Measurements from ENCODE around the gene SLC12A2.

DNA sequence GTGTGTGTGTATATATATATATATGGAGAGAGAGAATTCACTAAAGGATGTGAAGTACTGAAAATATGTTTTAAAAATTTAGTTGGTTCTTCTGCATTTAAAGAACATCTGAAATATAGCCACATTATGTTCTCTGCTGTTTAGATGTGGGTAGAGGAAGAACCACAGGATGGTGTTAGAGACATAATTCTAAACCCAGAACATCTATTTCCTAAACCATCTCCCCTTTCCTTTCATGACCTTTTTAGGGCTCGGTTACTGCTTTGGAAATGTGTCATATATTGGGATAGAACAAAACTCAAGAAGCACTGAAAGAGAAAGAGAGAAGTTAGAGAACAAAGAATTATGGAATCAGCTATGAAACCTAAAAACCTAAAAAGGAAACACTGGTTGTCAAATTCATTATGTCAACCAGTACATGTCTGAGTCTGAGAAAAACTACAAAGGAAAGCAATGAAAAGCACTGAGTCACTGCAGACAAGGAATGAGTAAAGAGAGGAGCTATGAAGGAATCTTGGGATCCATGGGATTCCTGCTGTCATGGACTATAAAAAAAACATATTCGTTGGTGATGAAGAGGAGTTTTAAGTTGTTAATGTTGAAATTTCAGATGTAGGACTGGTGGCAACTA is 28.4 kb downstream of the SLC12A2 start:
- TF ChIP-seq, protein P1, sequence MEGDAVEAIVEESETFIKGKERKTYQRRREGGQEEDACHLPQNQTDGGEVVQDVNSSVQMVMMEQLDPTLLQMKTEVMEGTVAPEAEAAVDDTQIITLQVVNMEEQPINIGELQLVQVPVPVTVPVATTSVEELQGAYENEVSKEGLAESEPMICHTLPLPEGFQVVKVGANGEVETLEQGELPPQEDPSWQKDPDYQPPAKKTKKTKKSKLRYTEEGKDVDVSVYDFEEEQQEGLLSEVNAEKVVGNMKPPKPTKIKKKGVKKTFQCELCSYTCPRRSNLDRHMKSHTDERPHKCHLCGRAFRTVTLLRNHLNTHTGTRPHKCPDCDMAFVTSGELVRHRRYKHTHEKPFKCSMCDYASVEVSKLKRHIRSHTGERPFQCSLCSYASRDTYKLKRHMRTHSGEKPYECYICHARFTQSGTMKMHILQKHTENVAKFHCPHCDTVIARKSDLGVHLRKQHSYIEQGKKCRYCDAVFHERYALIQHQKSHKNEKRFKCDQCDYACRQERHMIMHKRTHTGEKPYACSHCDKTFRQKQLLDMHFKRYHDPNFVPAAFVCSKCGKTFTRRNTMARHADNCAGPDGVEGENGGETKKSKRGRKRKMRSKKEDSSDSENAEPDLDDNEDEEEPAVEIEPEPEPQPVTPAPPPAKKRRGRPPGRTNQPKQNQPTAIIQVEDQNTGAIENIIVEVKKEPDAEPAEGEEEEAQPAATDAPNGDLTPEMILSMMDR (IDR thresholded peaks at IDR 0.05), result no peak
- no peak for TF ChIP-seq POLR2A (IDR thresholded peaks at IDR 0.05)
